Endothelial cell of umbilical vein (primary cell): ENCODE measurements around the gene PUS7L. TPM values are rescaled to one million over a fixed set of nuclear protein-coding genes. Genes with fewer than 3 reads are reported as not detected.
"Not testable (repeated sequence)": the region's sequence is repeated elsewhere in the genome, so short reads cannot be mapped to it uniquely, and the experiment has no call there.

Experiments
- BruUV-seq: library from RNA; stranded (reverse); fragments of 400-500 nt; replicated peaks from 2 replicates; lab custom pipeline; 2021; lab: Mats Ljungman, UMichigan
- CTCF ChIA-PET: fragments of 300-600, 350-600 bp; sonication (Branson Sonifier 250); formaldehyde crosslinking; loops from one replicate; lab custom pipeline; 2021; ENCODE audit warnings: antibody characterized with exemption, inconsistent platforms; lab: Charles Lee
- POLR2A ChIA-PET: fragments of 300-600, 350-600 bp; sonication (Branson Sonifier 250); formaldehyde crosslinking; loops from one replicate; lab custom pipeline; 2021; ENCODE audit warnings: antibody characterized with exemption, inconsistent platforms; lab: Charles Lee
- DNase-seq: peaks from one replicate; pipeline ENCODE4 v3.0.0-alpha.2; 2011; ENCODE audit warnings: low read depth, low spot score
- FAIRE-seq: peaks from 2 replicates; lab custom pipeline; 2011; peaks lifted over from hg19 to GRCh38; lab: Jason Lieb, UNC
- H2AFZ ChIP-seq: 2 replicates; pipeline ENCODE4 v1.6.0; 2012; ENCODE audit warnings: low read depth, low read length, control low read depth, inconsistent platforms
- H3K27ac ChIP-seq: 2 replicates; pipeline ENCODE4 v1.5.1; 2011; ENCODE audit warnings: low read depth, mild to moderate bottlenecking, control low read depth, low read length, moderate library complexity; ENCODE audit not compliant: insufficient read depth
- H3K27me3 ChIP-seq, 2 experiments: 2 replicates each; pipeline versions ENCODE4 v1.6.0 to v1.6.1; 2011; ENCODE audit warnings: low read length in 2 of 2, mixed read lengths in 1 of 2; ENCODE audit not compliant: control insufficient read depth in 2 of 2, insufficient read depth in 2 of 2
- H3K36me3 ChIP-seq, 2 experiments: 2 replicates in 1 of 2; 3 replicates in 1 of 2; pipeline ENCODE4 v1.5.1; 2011; ENCODE audit warnings: low read length in 2 of 2, mild to moderate bottlenecking in 1 of 2, moderate library complexity in 1 of 2; ENCODE audit not compliant: control insufficient read depth in 2 of 2, insufficient read depth in 2 of 2; ENCODE audit errors: extremely low read depth in 1 of 2
- H3K4me1 ChIP-seq: 3 replicates; pipeline ENCODE4 v1.5.1; 2011; ENCODE audit warnings: mild to moderate bottlenecking, low read length; ENCODE audit not compliant: control insufficient read depth, insufficient read depth; ENCODE audit errors: extremely low read depth
- H3K4me2 ChIP-seq: 2 replicates; pipeline ENCODE4 v1.6.1; 2011; ENCODE audit warnings: low read length, control low read depth, mixed read lengths; ENCODE audit not compliant: insufficient read depth
- H3K4me3 ChIP-seq, 3 experiments: fragments of 200-600 bp in 1 of 3; sonication (generic), shearing (Covaris generic) in 1 of 3; replicated peaks in 1 of 3; 2 replicates each; pipeline ENCODE4 v1.5.1; 2011 to 2016; ENCODE audit warnings: control low read depth in 3 of 3, low read length in 3 of 3, mild to moderate bottlenecking in 2 of 3, inconsistent platforms in 1 of 3, low read depth in 1 of 3, moderate library complexity in 1 of 3; ENCODE audit not compliant: insufficient read depth in 1 of 3
- H3K79me2 ChIP-seq: 2 replicates; pipeline ENCODE4 v1.6.0; 2012; ENCODE audit warnings: low read length, inconsistent platforms; ENCODE audit not compliant: control insufficient read depth, insufficient read depth
- H3K9ac ChIP-seq: replicated peaks from 2 replicates; pipeline ENCODE3; 2011; ENCODE audit warnings: low read length, control low read depth; ENCODE audit not compliant: insufficient read depth; ENCODE audit errors: extremely low read depth
- H3K9me1 ChIP-seq: replicated peaks from 3 replicates; pipeline ENCODE4 v1.6.0; 2011; ENCODE audit warnings: mild to moderate bottlenecking, low read length; ENCODE audit not compliant: control insufficient read depth, insufficient read depth; ENCODE audit errors: extremely low read depth
- H3K9me3 ChIP-seq: replicated peaks from 2 replicates; pipeline ENCODE4 v1.5.1; 2012; ENCODE audit warnings: low read length, inconsistent platforms; ENCODE audit not compliant: control insufficient read depth, insufficient read depth
- H4K20me1 ChIP-seq: replicated peaks from 2 replicates; pipeline ENCODE3; 2011; ENCODE audit warnings: mild to moderate bottlenecking, low read length; ENCODE audit not compliant: control insufficient read depth, insufficient read depth; ENCODE audit errors: extremely low read depth
- FOS ChIP-seq: IDR thresholded peaks from 2 replicates; pipeline ENCODE4 v1.6.1; 2011; ENCODE audit warnings: mild to moderate bottlenecking, low read length, moderate library complexity, borderline replicate concordance; ENCODE audit not compliant: insufficient read depth
- GATA2 ChIP-seq: IDR thresholded peaks from 2 replicates; pipeline ENCODE4 v1.7.0; 2011; ENCODE audit warnings: low read depth, mild to moderate bottlenecking, moderate library complexity, mixed read lengths, low read length; ENCODE audit not compliant: insufficient read length, insufficient read depth
- JUN ChIP-seq: IDR thresholded peaks from 2 replicates; pipeline ENCODE4 v1.6.1; 2011; ENCODE audit warnings: borderline replicate concordance, low read depth; ENCODE audit not compliant: insufficient read length, insufficient read depth
- MYC ChIP-seq: IDR thresholded peaks from one replicate; pipeline ENCODE4 v1.6.1; 2011; ENCODE audit warnings: mild to moderate bottlenecking, low read depth, low read length
- POLR2AphosphoS5 ChIP-seq: IDR thresholded peaks from 2 replicates; pipeline ENCODE4 v1.6.1; 2012; ENCODE audit warnings: low read depth, mild to moderate bottlenecking, control low read depth, low read length, moderate library complexity; ENCODE audit not compliant: insufficient read depth
- dilution Hi-C: fragments of 300-500 bp; cut with MboI; formaldehyde crosslinking; loops from one replicate; pipeline ENCODE4 v1.15.0; 2019; ENCODE audit warnings: low sequenced_read_pairs; ENCODE audit not compliant: extremely low pct_ligation_motif_present
- intact Hi-C: fragments of 100-400 bp; cut with micrococcal nuclease; formaldehyde crosslinking; loops from one replicate; pipeline ENCODE4 v1.10.0; 2022
- polyA plus RNA-seq, 4 experiments: library from polyadenylated mRNA; depleted of rRNA in 3 of 4; stranded (reverse) in 3 of 4; unstranded in 1 of 4; fragments of >200 nt; gene quantifications; 2 replicates each; pipeline versions ENCODE4 v1.2.1 to v1.2.3, GENCODE V29; 2011 to 2012; ENCODE audit warnings: missing spikeins in 1 of 4
- total RNA-seq: library from RNA; stranded (reverse); gene quantifications from 2 replicates; pipeline ENCODE4 v1.2.3, GENCODE V29; 2021

Gene PUS7L
- total and polyA plus RNA-seq, 2 donors (not counting 3 experiments of a cell fraction or from before 2014, with no cell fraction given), result 1.8 to 13.1 TPM

DNA sequence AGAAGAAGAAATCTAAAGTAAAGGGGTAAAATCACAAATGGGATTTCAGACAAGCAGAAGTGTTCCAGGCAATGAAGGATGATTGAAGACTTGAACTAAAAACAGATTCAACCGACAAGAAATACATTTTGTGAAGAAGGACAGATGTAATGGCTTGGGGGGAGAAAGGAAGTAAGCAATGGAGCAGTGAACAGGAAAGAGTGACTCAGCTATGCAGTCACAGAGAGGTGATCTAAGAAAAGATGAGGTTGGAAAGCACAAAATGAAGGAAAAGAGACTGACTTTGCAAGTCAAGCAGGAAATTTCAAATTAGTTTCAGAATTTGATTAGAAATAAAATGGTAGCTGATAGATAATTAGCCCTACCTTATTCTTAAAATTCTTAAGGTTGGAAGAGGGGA, 66.5 kb downstream of the PUS7L start:
- DNase-seq (peak; percentile 52), FAIRE-seq (peak; percentile 18)
- no TSS peak for BruUV-seq
- no peak overlapping the region for H2AFZ ChIP-seq
- TF ChIP-seq JUN (peak; percentile 56), FOS (peak; percentile 78), POLR2AphosphoS5 (no peak), MYC (no peak), GATA2 (peak; percentile 44)
- intact Hi-C loops, result no loop called here
- POLR2A ChIA-PET, result no interaction called here
- H3K9me3 ChIP-seq, result no peaks in the 10 kb centered on the region
- H3K4me3 ChIP-seq, result no peak overlapping the region
- no peaks in the 10 kb centered on the region for H3K79me2 ChIP-seq
- H3K36me3 ChIP-seq, result no peaks in the 10 kb centered on the region
- H3K9ac ChIP-seq, result no peak overlapping the region
- dilution Hi-C loops, result no loop called here
- peak overlapping the region; percentile 42 for H3K4me2 ChIP-seq
- no peaks in the 10 kb centered on the region for H4K20me1 ChIP-seq
- CTCF ChIA-PET, result interaction anchor here (1.0 to 1.3 kb wide), 3 partner anchors 11 to 191 kb away, joined by 3 to 5 read pairs (median 4); no protein-coding TSS in a partner anchor
- H3K4me1 ChIP-seq, result peaks cover 3% of the 10 kb centered on the region
- peaks cover 0 to 2% of the 10 kb centered on the region in 2 experiments for H3K27me3 ChIP-seq
- no peaks in the 10 kb centered on the region for H3K9me1 ChIP-seq
- H3K27ac ChIP-seq, result no peak overlapping the region

DNA sequence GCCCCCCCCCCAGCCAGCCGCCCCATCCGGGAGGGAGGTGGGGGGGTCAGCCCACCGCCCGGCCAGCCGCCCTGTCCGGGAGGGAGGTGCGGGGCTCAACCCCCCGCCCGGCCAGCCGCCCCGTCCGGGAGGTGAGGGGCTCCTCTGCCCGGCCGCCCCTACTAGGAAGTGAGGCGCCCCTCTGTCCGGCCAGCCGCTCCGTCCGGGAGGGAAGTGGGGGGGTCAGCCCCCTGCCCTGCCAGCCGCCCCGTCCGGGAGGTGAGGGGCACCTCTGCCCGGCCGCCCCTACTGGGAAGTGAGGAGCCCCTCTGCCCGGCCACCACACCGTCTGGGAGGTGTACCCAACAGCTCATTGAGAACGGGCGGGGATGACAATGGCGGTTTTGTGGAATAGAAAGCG, 73.1 kb downstream of the PUS7L start:
- H3K4me3 ChIP-seq, BruUV-seq, H4K20me1 ChIP-seq, H3K9me1 ChIP-seq, DNase-seq, H3K4me2 ChIP-seq, H3K36me3 ChIP-seq, FAIRE-seq, H2AFZ ChIP-seq, H3K79me2 ChIP-seq, intact Hi-C loops, H3K27ac ChIP-seq, H3K9me3 ChIP-seq, POLR2A ChIA-PET, dilution Hi-C loops, H3K4me1 ChIP-seq, H3K27me3 ChIP-seq, H3K9ac ChIP-seq, CTCF ChIA-PET: not testable (repeated sequence)
